Keratinocyte (primary cell): Measurements from ENCODE around the gene TNRC6A. TPM values are rescaled to one million over a fixed set of nuclear protein-coding genes. Genes with fewer than 3 reads are reported as not detected.

Source experiments
- DNase-seq: peaks from one replicate; pipeline ENCODE4 v3.0.0-alpha.2; 2011; ENCODE audit warnings: low read depth, missing footprints, low spot score
- FAIRE-seq: peaks from 2 replicates; lab custom pipeline; 2011; peaks lifted over from hg19 to GRCh38; lab: Jason Lieb, UNC
- H2AFZ ChIP-seq: 2 replicates; pipeline ENCODE4 v1.6.0; 2012; ENCODE audit warnings: low read length, control low read depth, inconsistent platforms; ENCODE audit not compliant: control insufficient read depth
- H3K27ac ChIP-seq: 2 replicates; pipeline ENCODE4 v1.5.1; 2011; ENCODE audit warnings: low read length; ENCODE audit not compliant: control insufficient read depth, insufficient read depth
- H3K27me3 ChIP-seq: 3 replicates; pipeline ENCODE4 v1.6.0; 2011; ENCODE audit warnings: low read length; ENCODE audit not compliant: control insufficient read depth, insufficient read depth; ENCODE audit errors: extremely low read depth
- H3K36me3 ChIP-seq, 2 experiments: 2 replicates in 1 of 2; 3 replicates in 1 of 2; pipeline ENCODE4 v1.5.1; 2011; ENCODE audit warnings: low read length in 2 of 2, mild to moderate bottlenecking in 1 of 2; ENCODE audit not compliant: control insufficient read depth in 2 of 2, insufficient read depth in 2 of 2; ENCODE audit errors: extremely low read depth in 1 of 2
- H3K4me1 ChIP-seq: 3 replicates; pipeline ENCODE4 v1.5.1; 2011; ENCODE audit warnings: low read length; ENCODE audit not compliant: control insufficient read depth, insufficient read depth; ENCODE audit errors: extremely low read depth
- H3K4me2 ChIP-seq: 3 replicates; pipeline ENCODE4 v1.6.0; 2011; ENCODE audit warnings: low read depth, low read length; ENCODE audit not compliant: control insufficient read depth, insufficient read depth; ENCODE audit errors: extremely low read depth
- H3K4me3 ChIP-seq, 3 experiments: fragments of 200-600 bp in 1 of 3; sonication (generic) in 1 of 3; 2 replicates in 2 of 3; 3 replicates in 1 of 3; pipeline ENCODE4 v1.5.1; 2011 to 2016; ENCODE audit warnings: low read length in 3 of 3, mild to moderate bottlenecking in 3 of 3, control low read depth in 2 of 3, inconsistent platforms in 1 of 3, low read depth in 1 of 3, mixed read lengths in 1 of 3, mixed run types in 1 of 3, moderate library complexity in 1 of 3; ENCODE audit not compliant: control insufficient read depth in 2 of 3, insufficient read depth in 2 of 3; ENCODE audit errors: extremely low read depth in 1 of 3
- H3K79me2 ChIP-seq: 2 replicates; pipeline ENCODE4 v1.6.0; 2012; ENCODE audit warnings: low read length; ENCODE audit not compliant: control insufficient read depth, insufficient read depth
- H3K9ac ChIP-seq: 3 replicates; pipeline ENCODE4 v1.6.0; 2011; ENCODE audit warnings: low read length; ENCODE audit not compliant: control insufficient read depth, insufficient read depth; ENCODE audit errors: extremely low read depth
- H3K9me1 ChIP-seq: 3 replicates; pipeline ENCODE4 v1.6.0; 2011; ENCODE audit warnings: low read length; ENCODE audit not compliant: control insufficient read depth, insufficient read depth; ENCODE audit errors: extremely low read depth
- H3K9me3 ChIP-seq: 2 replicates; pipeline ENCODE4 v1.5.1; 2012; ENCODE audit warnings: low read depth, low read length; ENCODE audit not compliant: control insufficient read depth
- H4K20me1 ChIP-seq: 3 replicates; pipeline ENCODE4 v1.6.0; 2011; ENCODE audit warnings: low read length; ENCODE audit not compliant: control insufficient read depth, insufficient read depth; ENCODE audit errors: extremely low read depth
- EZH2 ChIP-seq: IDR thresholded peaks from one replicate; pipeline ENCODE4 v1.6.1; 2012; ENCODE audit warnings: inconsistent platforms, mild to moderate bottlenecking, low read length, moderate library complexity
- dilution Hi-C: fragments of 300-500 bp; cut with MboI; formaldehyde crosslinking; loops from one replicate; pipeline ENCODE4 v1.7.0; 2020; ENCODE audit warnings: low sequenced_read_pairs; ENCODE audit not compliant: extremely low pct_ligation_motif_present
- polyA plus RNA-seq, 5 experiments: library from polyadenylated mRNA; depleted of rRNA in 3 of 5; stranded (reverse) in 3 of 5; stranded (forward) in 1 of 5; unstranded in 1 of 5; fragments of >200 nt; gene quantifications; 1 replicate in 1 of 5; 2 replicates in 3 of 5; 3 replicates in 1 of 5; pipeline versions ENCODE4 v1.2.1 to v1.2.3, GENCODE V29; 2011 to 2012; ENCODE audit warnings: missing spikeins in 2 of 5, low read depth in 1 of 5, low replicate concordance in 1 of 5
- TF ChIP-seq, protein P1 (sequence below), 3 experiments: IDR thresholded peaks in 1 of 3; conservative IDR thresholded peaks in 1 of 3; optimal IDR thresholded peaks in 1 of 3; 2 replicates in 2 of 3; 3 replicates in 1 of 3; pipeline versions ENCODE3 to v1.5.1; 2011; ENCODE audit warnings: low read length in 3 of 3, mild to moderate bottlenecking in 3 of 3, moderate library complexity in 2 of 3, control low read depth in 1 of 3, inconsistent platforms in 1 of 3; ENCODE audit not compliant: insufficient read depth in 2 of 3; ENCODE audit errors: extremely low read depth in 1 of 3

TNRC6A gene
- polyA plus RNA-seq, 1 donor (not counting 4 experiments of a cell fraction or from before 2014, with no cell fraction given), result 23.3 TPM

DNA sequence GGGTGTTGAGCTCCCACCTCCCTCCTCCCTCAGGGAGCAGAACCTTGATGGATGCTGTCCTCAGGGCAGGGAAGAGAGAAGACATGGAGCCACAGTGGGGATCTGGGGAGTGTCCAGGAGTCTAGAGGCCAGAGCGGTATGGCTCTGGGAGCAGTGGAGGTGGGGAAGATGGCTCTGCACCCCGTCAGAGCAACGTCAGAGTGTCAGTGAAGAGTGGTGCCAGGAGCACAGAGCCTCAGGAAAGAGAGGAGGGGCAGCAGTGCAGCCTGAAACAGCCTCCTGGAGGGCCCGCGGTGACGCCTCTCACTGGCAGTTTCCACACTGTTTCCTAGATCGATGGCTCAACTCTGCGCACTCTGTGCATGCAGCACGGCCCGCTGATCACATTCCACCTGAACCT, 93.1 kb downstream of the TNRC6A start:
- Histone ChIP-seq H3K27me3 (no peaks in the 10 kb centered on the region), H4K20me1 (no peaks in the 10 kb centered on the region), H2AFZ (no peak overlapping the region), H3K9me1 (no peaks in the 10 kb centered on the region), H3K4me1 (peaks cover 15% of the 10 kb centered on the region), H3K4me2 (no peak overlapping the region), H3K79me2 (no peaks in the 10 kb centered on the region), H3K4me3 (no peak overlapping the region), H3K27ac (no peak overlapping the region), H3K9me3 (no peaks in the 10 kb centered on the region), H3K36me3 (peaks cover 35 to 42% of the 10 kb centered on the region in 2 experiments), H3K9ac (no peak overlapping the region)
- no peak for DNase-seq
- dilution Hi-C loops, result loop anchor here (25.0 kb wide), 1 partner anchor 90 kb away; no protein-coding TSS in a partner anchor
- FAIRE-seq, result no peak
- no peak for TF ChIP-seq EZH2
- TF ChIP-seq, protein P1, sequence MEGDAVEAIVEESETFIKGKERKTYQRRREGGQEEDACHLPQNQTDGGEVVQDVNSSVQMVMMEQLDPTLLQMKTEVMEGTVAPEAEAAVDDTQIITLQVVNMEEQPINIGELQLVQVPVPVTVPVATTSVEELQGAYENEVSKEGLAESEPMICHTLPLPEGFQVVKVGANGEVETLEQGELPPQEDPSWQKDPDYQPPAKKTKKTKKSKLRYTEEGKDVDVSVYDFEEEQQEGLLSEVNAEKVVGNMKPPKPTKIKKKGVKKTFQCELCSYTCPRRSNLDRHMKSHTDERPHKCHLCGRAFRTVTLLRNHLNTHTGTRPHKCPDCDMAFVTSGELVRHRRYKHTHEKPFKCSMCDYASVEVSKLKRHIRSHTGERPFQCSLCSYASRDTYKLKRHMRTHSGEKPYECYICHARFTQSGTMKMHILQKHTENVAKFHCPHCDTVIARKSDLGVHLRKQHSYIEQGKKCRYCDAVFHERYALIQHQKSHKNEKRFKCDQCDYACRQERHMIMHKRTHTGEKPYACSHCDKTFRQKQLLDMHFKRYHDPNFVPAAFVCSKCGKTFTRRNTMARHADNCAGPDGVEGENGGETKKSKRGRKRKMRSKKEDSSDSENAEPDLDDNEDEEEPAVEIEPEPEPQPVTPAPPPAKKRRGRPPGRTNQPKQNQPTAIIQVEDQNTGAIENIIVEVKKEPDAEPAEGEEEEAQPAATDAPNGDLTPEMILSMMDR (optimal IDR thresholded peaks at IDR 0.05 in 1 of 3, IDR thresholded peaks at IDR 0.05 in 1 of 3, conservative IDR thresholded peaks at IDR 0.05 in 1 of 3; ENCODE audit: extremely low read depth in 1 of 3, insufficient read depth in 2 of 3, low read length in 3 of 3), result no peak

DNA sequence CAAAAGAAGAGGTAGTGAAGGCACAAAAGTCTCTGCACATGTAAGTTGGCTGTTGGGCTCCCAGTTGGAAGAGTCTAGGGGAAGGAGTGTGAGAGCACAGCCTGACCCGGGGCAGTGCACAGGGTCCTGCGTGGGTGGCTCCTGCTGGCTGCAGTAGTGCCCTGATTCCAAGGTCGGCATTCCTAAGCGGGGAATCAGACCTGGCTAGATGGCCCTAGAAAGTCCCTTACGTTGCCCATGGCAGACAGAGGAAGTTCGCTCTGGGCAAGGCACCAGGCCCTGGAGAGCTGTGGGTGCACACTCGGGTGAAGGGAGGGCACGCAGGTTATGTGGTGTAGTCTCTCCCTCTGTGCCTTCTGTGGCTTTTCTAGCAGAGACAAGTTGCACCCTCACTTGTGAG, 93.5 kb downstream of the TNRC6A start:
- Histone ChIP-seq H3K36me3 (peaks cover 36 to 39% of the 10 kb centered on the region in 2 experiments), H3K27me3 (no peaks in the 10 kb centered on the region), H3K4me2 (no peak overlapping the region), H3K4me3 (no peak overlapping the region), H3K79me2 (no peaks in the 10 kb centered on the region), H3K9me1 (no peaks in the 10 kb centered on the region), H3K9ac (no peak overlapping the region), H3K27ac (no peak overlapping the region), H3K4me1 (peaks cover 15% of the 10 kb centered on the region), H4K20me1 (no peaks in the 10 kb centered on the region), H2AFZ (no peak overlapping the region), H3K9me3 (no peaks in the 10 kb centered on the region)
- no peak for FAIRE-seq
- dilution Hi-C loops, result loop anchor here (25.0 kb wide), 1 partner anchor 89 kb away; no protein-coding TSS in a partner anchor
- no peak for TF ChIP-seq EZH2
- TF ChIP-seq, protein P1 (optimal IDR thresholded peaks at IDR 0.05 in 1 of 3, IDR thresholded peaks at IDR 0.05 in 1 of 3, conservative IDR thresholded peaks at IDR 0.05 in 1 of 3; ENCODE audit: extremely low read depth in 1 of 3, insufficient read depth in 2 of 3, low read length in 3 of 3), result no peak
- DNase-seq, result no peak
